ENCODE results near the gene TOR2A. TPM values are rescaled to one million over a fixed set of nuclear protein-coding genes. Genes with fewer than 3 reads are reported as not detected.

Gene TOR2A
- total RNA-seq, 2 experiments from 2014 or later: 24.9 TPM

GRCh38 chr9:127771570-127772189, 36.6 kb upstream of the TOR2A start:
- ChIA-PET POLR2A (interaction anchor here (0.8 to 1.9 kb wide), 11 partner anchors 7 to 144 kb away, joined by 3 to 10 read pairs (median 3); partner anchors contain the start of genes CDK9, FPGS, PTRH1 and SH2D3C), CTCF (interaction anchor here (0.6 to 2.0 kb wide), 9 partner anchors 8 to 150 kb away, joined by 3 to 10 read pairs (median 5); partner anchors contain the start of genes CDK9 and TOR2A)

GRCh38 chr9:127770905-127771569, 35.9 kb upstream of the TOR2A start:
- CTCF ChIA-PET: interaction anchor here (0.9 to 2.0 kb wide), 8 partner anchors 7 to 150 kb away, joined by 3 to 10 read pairs (median 6); partner anchors contain the start of genes CDK9 and TOR2A
- POLR2A ChIA-PET: interaction anchor here (0.5 to 1.9 kb wide), 12 partner anchors 8 to 145 kb away, joined by 3 to 10 read pairs (median 4); partner anchors contain the start of genes CDK9, FPGS, PTRH1 and SH2D3C

GRCh38 chr9:127770583-127770904, 35.5 kb upstream of the TOR2A start:
- POLR2A ChIA-PET: interaction anchor here (0.5 to 1.9 kb wide), 8 partner anchors 9 to 55 kb away, joined by 3 to 10 read pairs (median 4); partner anchors contain the start of genes CDK9, FPGS, PTRH1 and SH2D3C
- CTCF ChIA-PET: interaction anchor here (0.9 to 1.9 kb wide), 8 partner anchors 10 to 151 kb away, joined by 3 to 10 read pairs (median 6); partner anchors contain the start of genes CDK9 and TOR2A

- ChIA-PET CTCF (interaction anchor here (0.8 to 1.9 kb wide), 8 partner anchors 9 to 151 kb away, joined by 3 to 10 read pairs (median 5); partner anchors contain the start of genes CDK9, SH2D3C and TOR2A), POLR2A (interaction anchor here (1.4 to 1.9 kb wide), 2 partner anchors 9 to 32 kb away, joined by 4 to 7 read pairs; partner anchors contain the start of genes FPGS and SH2D3C)
Observed at GRCh38 chr9:127769929-127770582, 35.0 kb upstream of the TOR2A start.

GRCh38 chr9:127769101-127769500, 34.0 kb upstream of the TOR2A start:
- CTCF ChIA-PET: interaction anchor here (1.6 to 1.7 kb wide), 2 partner anchors 16 to 100 kb away, joined by 4 to 5 read pairs; partner anchors contain the start of gene CDK9
- POLR2A ChIA-PET: no interaction called here

GRCh38 chr9:127768698-127769097, 33.6 kb upstream of the TOR2A start:
- ChIA-PET CTCF (interaction anchor here (1.0 to 1.7 kb wide), 4 partner anchors 16 to 152 kb away, joined by 3 to 5 read pairs (median 4); partner anchors contain the start of gene CDK9), POLR2A (no interaction called here)

- ChIA-PET POLR2A (no interaction called here), CTCF (interaction anchor here (0.8 to 1.8 kb wide), 7 partner anchors 8 to 181 kb away, joined by 3 to 5 read pairs (median 4); partner anchors contain the start of genes SH2D3C and TOR2A)
Observed at GRCh38 chr9:127767909-127768331, 32.8 kb upstream of the TOR2A start.

- ChIA-PET CTCF (interaction anchor here (0.6 to 1.8 kb wide), 8 partner anchors 9 to 182 kb away, joined by 3 to 5 read pairs (median 4); partner anchors contain the start of genes SH2D3C and TOR2A), POLR2A (no interaction called here)
Observed at GRCh38 chr9:127767410-127767809, 32.3 kb upstream of the TOR2A start.

GRCh38 chr9:127765418-127765817, 30.3 kb upstream of the TOR2A start:
- CTCF ChIA-PET: interaction anchor here (0.7 to 1.3 kb wide), 5 partner anchors 18 to 165 kb away, joined by 3 to 7 read pairs (median 3); partner anchors contain the start of genes CDK9 and PIP5KL1
- POLR2A ChIA-PET: interaction anchor here (1.1 to 1.2 kb wide), 2 partner anchors 27 to 328 kb away, joined by 3 read pairs; no protein-coding TSS in a partner anchor

- CTCF ChIA-PET: interaction anchor here (0.5 to 1.9 kb wide), 7 partner anchors 8 to 157 kb away, joined by 3 to 9 read pairs (median 4); partner anchors contain the start of gene CDK9
Observed at GRCh38 chr9:127763918-127764384, 28.9 kb upstream of the TOR2A start.

GRCh38 chr9:127762111-127762676, 27.1 kb upstream of the TOR2A start:
- POLR2A ChIA-PET: no interaction called here
- CTCF ChIA-PET: interaction anchor here (1.0 to 1.2 kb wide), 2 partner anchors 90 to 159 kb away, joined by 3 to 4 read pairs; no protein-coding TSS in a partner anchor

More at GRCh38 chr9:127763918-127764384, 28.9 kb upstream of the TOR2A start:
- POLR2A ChIA-PET: no interaction called here

- CTCF ChIA-PET: interaction anchor here (1.2 kb wide), 1 partner anchor 91 kb away, joined by 3 read pairs; no protein-coding TSS in a partner anchor
- POLR2A ChIA-PET: no interaction called here
Observed at GRCh38 chr9:127761491-127761956, 26.4 kb upstream of the TOR2A start.

- CTCF ChIA-PET: no interaction called here
- POLR2A ChIA-PET: no interaction called here
Observed at GRCh38 chr9:127761061-127761460, 26.0 kb upstream of the TOR2A start.

- POLR2A ChIA-PET: no interaction called here
- CTCF ChIA-PET: interaction anchor here (1.3 kb wide), 1 partner anchor 24 kb away, joined by 3 read pairs; the partner anchor contains the start of gene TOR2A
Observed at GRCh38 chr9:127758843-127759242, 23.7 kb upstream of the TOR2A start.

GRCh38 chr9:127756776-127757175, 21.7 kb upstream of the TOR2A start:
- CTCF ChIA-PET: interaction anchor here (1.2 to 1.4 kb wide), 3 partner anchors 22 to 165 kb away, joined by 3 read pairs; partner anchors contain the start of gene SH2D3C
- POLR2A ChIA-PET: interaction anchor here (0.6 kb wide), 1 partner anchor 100 kb away, joined by 6 read pairs; no protein-coding TSS in a partner anchor

- POLR2A ChIA-PET: interaction anchor here (0.6 kb wide), 1 partner anchor 100 kb away, joined by 6 read pairs; no protein-coding TSS in a partner anchor
- CTCF ChIA-PET: interaction anchor here (0.9 to 1.4 kb wide), 2 partner anchors 22 to 23 kb away, joined by 3 read pairs; partner anchors contain the start of genes SH2D3C and TOR2A
Observed at GRCh38 chr9:127756233-127756632, 21.1 kb upstream of the TOR2A start.

- POLR2A ChIA-PET: no interaction called here
- CTCF ChIA-PET: interaction anchor here (0.9 kb wide), 2 partner anchors 21 to 157 kb away, joined by 3 read pairs; partner anchors contain the start of gene TOR2A
Observed at GRCh38 chr9:127755061-127756060, 20.3 kb upstream of the TOR2A start.
